GOT3 (cell line): ENCODE results near the gene SNX24.
"Not testable (repeated sequence)": the region's sequence is repeated elsewhere in the genome, so short reads cannot be mapped to it uniquely, and the experiment has no call there.

ENCODE experiments used
- DNase-seq: peaks from one replicate; lab custom pipeline; 2025; ENCODE audit warnings: mixed read lengths; lab: John Stamatoyannopoulos, UW

SNX24 gene, protein sequence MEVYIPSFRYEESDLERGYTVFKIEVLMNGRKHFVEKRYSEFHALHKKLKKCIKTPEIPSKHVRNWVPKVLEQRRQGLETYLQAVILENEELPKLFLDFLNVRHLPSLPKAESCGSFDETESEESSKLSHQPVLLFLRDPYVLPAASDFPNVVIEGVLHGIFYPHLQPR

DNA sequence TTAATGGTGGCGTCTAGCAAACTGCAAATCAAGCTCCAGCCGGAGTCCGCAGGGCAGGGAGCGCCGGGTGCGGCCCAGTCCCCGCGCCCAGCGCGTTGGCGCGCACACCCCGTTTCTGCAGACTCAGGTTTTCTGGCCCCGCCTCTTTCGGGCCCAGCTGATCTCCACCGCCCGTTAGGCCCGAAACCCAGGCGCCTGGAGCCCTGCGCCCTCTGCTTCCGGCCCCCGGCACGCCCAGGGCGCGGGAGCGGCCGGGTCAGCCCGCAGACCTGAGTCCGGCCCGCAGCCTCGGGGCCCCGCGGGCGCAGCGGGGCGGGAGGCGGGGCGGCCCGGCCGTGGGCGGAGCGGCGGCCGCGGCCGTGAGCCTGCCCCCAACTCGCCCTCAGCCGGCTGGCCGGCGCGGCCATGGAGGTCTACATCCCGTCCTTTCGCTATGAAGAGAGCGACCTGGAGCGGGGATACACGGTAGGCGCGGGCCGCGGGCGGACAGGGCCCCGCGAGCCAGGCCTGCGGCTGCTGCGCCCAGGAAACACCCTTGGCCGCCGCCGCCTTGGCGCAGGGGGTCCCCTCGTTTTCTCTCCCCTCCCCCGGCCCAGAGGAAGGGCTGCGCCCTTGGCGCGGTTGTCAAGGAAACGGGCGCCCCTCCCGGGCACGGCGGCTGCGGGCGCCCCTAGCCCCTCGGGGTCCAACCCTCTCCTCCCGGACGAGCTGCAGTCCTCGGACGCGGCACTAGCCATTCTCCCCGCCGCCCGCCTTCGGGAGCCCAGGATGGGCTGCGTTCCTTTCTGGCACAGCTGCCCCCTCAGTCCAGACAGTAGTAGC is at the start of gene SNX24:
SNX24 (plus strand) TSS at position 385 of the 822 bp plus-strand sequence; CDS start at position 406, 21 bp downstream.
- peak; percentile 68 for DNase-seq

DNA sequence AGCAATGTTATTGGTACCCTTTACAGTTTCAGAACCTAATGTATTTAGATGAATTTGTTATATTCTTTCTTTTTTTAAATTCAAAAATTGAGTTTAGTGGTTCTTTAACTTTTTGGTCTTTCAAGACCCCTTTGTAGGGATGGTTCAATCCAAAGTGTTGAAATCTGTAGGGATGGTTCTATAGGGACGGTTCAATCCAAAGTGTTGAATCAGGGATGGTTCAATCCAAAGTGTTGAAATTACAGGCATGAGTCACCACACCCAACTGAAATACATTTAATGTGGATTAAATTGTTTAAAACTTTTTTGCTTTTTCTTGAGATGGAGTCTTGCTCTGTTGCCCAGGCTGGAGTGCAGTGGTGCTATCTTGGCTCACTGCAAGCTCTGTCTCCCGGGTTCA is 39.9 kb upstream of the SNX24 start:
- DNase-seq, result no peak

DNA sequence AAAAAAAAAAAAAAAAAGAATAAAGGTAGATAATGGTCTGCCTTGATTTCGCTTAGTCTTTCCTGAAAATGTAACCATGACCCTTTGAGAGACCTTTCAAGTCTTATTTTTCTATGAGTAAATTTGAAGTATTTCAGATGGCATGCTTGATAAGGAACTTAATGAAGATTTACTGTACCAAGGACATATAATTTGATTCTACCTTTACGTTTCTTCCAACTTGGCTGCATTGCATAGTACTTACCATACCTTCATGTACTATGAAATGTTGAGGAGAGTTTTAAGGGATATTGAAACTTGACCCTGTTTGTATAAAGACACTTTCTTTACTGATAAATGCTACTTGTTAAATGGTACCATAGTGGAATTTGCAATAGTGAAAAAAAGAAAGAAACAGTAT is 35.0 kb upstream of the SNX24 start:
- no peak for DNase-seq

DNA sequence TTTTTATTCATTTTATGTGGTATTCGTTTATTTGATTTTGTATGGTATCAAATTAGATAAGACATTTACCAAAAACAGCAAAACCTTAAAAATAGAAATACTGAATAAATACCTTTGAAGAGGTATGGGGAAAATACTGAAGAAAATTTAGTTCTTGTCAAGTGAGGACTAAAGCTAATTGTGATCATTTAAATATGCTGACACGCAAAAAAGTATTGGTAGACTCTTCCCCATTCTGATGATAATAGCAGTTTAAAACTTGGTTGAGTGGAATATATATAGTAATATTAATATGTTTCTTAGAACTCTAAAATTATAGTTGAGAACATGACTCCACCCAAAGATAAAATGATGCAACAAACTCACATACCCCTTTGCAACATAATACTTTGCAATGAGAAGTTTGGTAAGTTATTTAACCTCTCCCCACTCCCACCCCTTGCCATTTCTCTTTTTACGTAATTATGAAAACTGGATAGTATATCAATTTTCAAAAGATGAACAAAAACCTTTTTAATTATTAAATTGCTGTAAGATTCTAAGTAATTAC is 30.1 kb upstream of the SNX24 start:
- DNase-seq, result no peak

DNA sequence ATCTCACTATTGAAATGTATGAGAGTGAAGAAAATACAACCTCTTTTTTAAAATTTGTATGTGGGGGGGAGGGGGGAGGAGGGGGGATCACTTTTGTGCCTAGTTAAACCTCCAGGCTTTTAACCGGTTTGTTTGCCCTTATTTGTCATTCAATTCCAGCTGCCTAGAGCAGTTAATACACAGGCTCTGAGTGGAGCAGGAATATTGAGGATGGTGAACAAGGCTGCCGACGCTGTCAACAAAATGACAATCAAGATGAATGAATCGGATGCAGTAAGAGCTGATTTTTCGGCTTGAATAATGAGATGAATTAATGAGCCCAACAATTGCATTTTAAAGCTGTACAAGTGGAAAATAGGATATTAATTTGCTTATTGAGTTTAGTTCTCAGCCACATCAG is 28.7 kb upstream of the SNX24 start:
- DNase-seq, result no peak

DNA sequence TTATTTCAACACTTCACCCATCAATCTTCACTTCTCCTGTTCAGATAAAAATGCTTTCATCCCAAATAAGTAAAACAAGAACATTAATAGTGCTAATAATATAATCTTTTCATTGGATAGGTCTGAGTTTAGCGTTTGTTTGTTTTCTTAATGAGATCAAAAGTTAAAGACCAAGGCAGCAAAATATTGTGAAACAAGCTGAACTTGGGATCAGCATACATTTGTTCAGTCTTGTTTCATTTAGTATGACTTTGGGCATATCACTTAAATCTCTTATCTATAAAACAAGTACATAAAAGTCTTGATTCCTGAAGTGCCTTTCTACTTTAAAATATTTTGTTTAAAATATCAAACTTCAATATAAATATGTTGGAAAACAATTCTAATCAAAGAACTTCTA is 13.4 kb upstream of the SNX24 start:
- no peak for DNase-seq

DNA sequence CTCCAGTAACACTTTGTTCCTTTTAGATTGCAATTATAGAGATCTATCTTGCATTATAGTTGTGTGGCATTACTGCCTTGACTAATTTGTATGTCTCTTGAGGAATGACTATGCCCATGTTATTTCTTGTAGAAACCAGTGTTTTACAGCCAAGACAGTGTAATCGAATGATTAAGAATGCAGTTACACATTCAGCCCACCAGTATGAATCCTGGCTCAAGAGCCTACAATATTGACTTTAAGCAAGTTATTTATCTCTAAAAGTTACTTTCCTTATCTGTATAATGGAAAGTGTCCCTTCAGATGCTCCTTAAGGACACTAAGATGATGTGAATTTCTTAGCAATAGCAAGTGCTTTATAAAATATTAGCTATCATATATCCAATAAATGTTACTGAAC is 9.7 kb upstream of the SNX24 start:
- DNase-seq, result no peak

DNA sequence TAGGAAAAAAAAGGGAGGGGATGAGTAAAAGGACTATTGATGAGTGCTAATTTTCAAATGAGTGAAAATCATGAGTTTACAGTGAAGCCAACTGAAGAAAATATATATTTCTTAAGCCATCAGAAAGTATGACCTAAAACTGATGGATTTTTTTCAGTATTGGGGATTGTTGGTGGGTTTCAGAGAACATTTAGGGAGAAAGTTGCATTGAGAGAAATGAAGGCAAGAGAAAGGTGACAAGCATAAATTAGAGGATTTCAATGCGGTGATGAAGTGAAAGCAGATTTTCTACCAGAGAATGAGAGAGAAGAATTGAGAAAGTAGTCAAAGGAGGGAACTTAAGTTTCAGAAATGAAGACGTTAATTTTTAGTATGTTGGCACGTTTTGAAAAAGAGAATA is 8.5 kb upstream of the SNX24 start:
- no peak for DNase-seq

DNA sequence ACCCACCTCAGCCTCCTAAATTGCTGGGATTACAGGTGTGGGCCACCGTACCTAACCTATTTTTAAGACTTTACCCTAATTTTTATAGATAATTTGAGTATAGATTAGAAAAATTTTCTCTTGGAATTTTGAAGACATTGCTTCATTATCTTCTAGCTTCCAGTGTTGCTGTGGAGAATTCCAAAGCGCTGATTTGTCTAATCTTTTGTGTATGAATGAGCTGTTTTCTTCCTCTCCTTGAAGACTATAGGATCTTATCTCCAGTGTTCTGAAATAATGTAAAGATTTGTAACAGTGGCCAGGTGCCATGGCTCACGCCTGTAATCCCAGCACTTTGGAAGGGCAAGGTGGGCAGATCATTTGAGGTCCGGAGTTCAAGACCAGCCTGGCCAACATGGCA is 5.7 kb upstream of the SNX24 start:
- no peak for DNase-seq

DNA sequence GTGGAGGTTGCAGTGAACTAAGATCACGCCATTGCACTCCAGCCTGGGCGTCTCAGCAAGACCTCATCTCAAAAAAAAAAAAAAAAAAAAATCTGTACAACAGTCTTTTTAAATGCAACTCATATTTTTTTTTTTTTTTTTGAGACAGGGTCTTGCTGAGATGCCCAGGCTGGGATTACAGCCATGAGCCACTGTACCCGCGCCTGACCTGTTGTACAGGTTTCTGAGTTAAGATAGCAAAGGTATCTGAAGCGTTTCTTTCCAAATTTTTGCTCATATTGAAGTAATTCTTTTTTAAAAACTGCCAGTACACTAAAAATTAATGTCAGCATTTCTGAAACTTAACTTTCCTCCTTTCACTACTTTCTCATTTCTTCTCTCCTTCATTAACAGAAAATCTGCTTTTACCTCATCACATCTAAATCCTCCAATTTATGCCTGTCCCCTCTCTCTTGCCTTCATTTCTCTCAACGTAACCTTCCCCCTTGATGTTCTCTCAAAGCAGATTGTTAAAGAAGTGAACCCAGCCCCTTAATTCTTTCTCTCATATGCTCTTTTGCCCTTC is 3.3 kb upstream of the SNX24 start:
- no peak for DNase-seq

DNA sequence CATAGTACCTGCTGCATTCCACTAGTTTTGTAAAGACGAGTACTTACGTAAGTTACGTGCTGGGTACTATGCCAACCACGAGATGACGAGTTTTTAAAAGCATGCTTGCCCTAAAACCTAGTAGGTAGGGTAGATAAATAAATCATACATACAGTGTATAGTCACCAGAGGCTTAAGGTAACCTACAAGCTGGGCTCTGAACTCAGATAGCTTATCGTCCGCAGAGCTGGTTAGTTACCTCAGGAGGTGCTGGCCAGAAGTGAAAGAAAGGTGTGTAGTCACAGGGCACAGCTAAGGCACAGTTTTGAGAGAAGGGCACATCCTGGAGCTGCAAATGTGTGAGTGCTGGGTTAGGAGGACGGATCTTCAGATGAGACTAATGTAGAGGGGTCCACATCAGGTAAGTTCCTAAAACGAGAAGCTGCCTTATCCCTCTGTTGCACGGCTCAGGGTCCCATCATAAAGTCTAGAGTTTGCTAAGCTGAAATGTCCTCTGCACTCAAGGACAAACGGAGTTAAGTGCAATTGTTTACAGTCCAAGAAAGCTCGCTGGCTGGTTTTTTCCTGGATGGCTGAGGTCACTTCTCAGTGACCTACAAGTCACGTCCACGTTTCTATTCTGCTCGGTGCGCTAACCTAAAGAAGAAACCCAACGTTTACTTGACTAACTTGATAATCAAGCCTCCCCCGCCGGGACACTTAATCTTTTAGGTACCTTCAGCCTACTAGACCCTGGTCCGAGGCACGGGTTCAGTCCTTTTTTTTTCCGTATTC is 1.1 kb upstream of the SNX24 start:
- no peak for DNase-seq

DNA sequence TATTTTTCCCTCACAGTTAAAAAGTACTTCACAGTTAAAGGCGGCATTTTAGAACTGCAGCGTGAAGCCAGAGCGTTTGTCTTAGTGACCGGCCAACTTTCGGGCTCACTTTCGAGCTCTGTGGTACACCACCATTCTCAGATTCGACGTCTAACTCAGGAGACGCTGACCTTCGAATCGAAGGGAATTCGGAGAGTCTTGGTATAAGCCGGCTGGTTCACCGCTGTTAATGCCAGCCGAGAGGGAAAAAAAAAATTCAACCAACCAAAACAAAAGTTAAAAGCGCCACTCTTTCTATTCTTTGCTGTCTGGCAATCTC is 544 bp upstream of the SNX24 start:
- DNase-seq, result no peak

DNA sequence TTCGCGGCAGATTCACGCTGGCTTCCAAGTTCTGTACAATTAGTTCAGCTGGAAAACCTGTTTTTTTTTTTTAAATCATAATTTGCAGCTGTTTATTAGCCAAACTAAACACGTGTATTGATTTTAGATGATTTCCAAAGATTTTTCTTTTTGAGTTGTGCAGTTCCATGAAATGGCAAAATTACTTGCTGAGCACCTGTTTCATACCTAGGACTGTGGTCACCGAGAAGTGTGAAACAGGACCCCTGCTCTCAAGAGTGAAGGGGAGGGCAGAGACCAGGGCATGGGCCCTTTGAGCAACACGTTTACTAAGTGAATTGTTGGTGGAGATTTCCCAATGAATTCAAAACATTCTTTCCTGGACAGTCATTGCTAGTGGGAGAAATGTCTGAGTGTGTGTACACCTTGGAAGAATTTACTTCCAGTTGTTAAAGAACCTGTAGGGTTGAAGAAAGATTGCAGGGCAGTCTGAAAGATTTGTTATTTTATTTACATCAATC is 688 bp downstream of the SNX24 start:
- no peak for DNase-seq

DNA sequence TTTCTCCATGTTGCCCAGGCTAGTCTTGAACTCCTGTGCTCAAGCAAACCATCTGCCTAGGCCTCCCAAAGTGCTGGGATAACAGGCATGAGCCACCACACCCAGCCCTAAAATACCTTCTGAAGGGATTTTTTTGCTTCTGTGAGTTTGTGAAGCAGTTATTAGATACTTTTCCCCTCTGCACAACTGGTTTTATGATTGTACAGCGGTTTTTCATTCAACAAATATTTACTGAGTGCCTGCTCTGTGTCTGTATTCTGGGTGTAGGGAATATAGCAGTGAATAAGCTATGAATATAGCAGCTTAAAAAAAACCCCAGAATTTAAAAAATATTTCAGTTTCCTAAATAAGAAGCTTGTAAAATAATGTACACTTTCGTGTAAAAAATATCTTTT is 2.3 kb downstream of the SNX24 start:
- no peak for DNase-seq

DNA sequence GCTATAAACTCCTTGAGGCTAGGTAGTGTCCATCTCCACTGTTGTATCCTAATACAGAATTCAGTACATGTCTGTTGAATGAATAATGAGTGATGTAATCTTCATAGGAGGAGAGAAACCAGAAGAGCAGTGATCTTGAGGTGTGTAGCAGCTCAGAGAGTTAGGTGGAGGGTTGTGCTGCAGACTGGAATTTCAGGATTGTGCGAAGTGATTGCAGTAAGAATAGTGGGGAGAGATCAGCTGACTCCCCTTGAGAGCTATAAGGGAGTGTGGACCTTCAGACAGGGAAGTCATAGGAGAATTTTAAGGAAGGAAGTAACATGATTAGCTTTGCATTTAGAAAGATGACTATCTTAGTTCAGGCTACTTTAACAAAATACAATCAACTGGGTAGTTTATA is 4.4 kb downstream of the SNX24 start:
- DNase-seq, result no peak

DNA sequence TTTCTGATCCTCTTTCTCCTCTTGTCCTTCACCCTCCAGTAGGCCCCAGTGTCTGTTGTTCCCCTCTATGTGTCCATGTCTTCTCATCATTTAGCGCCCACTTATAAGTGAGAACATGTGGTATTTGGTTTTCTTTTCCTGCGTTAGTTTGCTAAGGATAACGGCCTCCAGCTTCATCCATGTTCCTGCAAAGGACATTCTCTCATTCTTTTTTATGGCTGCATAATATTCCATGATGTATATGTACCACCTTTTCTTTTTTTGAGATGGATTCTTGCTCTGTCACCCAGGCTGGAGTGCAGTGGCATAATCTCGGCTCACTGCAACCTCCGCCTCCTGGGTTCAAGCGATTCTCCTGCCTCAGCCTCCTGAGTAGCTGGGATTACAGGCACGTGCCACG is 12.1 kb downstream of the SNX24 start:
- DNase-seq, result not testable (repeated sequence)

DNA sequence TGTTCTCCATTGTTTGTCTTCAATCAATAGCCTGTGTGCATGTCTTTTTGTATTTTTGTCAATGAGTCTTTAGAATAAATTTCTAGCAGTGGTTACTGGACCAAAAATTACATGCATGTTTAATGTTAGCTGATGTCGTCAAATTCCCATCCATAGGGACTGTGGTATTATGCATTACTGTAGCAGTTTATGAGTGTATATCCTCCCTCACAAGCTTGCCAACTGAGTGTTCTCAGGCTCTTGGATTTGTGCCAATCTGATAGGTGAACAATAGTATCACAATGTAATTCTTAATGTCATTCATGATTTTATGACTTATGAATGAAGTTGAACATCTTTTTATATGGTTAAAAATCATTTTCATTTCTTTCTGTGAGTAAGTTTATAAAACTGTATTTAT is 13.0 kb downstream of the SNX24 start:
- DNase-seq, result no peak

DNA sequence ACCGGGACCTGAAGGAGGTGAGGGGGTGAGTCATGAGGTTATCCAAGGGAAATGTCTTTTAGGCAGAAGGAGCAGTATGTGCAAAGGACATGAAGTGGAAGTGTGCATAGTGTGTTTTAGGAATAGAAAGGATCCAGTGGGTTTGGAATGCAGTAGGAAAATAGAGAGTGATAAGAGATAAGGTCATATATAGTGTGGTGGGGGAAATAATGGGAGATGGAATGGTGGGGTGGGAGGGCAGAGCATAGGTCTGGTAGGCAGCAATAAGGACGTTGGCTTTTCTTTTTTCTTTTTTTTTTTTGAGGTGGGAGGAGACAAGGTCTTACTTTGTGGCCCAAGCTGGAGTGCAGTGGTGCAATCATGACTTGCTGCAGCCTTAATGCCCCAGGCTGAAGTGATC is 17.8 kb downstream of the SNX24 start:
- DNase-seq, result no peak

DNA sequence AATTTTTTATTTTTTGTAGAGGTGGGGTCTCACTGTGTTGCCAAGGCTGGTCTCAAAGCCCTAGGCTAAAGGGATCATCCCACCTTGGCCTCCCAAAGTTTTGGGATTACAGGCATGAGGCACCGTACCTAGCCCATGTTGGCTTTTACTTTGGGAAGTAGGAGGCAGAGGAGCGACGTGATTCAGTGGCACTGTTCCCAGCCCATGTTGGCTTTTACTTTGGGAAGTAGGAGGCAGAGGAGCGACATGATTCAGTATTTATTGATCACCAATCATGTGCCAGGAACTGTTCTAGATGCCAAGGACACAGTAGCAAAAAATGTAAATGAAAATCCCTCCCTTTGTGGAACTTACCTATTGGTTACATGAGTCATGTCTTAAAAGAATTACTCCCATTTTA is 18.3 kb downstream of the SNX24 start:
- no peak for DNase-seq

DNA sequence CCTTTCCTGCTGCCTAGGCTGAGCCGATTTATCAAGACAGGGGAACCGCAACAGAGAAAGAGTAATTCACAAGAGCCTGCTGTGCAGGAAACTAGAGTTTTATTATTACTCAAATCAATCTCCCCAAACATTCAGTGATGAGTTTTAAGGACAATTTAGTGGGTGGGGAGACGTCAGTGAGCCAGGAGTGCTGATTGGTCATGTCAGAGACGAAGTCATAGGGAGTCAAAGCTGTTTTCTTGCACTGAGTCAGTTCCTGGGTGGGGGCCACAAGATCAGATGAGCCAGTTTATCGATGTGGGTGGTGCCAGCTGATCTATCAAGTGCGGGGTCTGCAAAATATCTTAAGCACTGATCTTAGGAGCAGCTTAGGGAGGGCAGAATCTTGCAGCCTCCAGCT is 19.0 kb downstream of the SNX24 start:
- no peak for DNase-seq

DNA sequence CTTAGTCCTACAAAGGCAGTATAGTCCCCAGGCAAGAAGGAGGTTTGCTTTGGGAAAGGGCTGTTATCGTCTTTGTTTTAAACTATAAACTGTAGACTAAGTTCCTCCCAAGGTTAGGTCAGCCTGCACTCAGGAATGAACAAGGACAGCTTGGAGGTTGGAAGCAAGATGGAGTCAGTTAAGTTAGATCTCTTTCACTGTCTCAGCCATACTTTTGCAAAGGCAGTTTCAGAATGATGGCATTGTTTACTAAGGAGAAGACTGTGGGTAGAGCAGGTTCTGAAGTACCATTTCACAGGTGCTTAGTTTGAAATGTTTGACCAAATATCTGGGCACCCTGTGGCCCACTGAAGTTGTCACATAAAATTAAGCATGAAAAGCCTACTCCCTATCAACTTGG is 19.4 kb downstream of the SNX24 start:
- no peak for DNase-seq

DNA sequence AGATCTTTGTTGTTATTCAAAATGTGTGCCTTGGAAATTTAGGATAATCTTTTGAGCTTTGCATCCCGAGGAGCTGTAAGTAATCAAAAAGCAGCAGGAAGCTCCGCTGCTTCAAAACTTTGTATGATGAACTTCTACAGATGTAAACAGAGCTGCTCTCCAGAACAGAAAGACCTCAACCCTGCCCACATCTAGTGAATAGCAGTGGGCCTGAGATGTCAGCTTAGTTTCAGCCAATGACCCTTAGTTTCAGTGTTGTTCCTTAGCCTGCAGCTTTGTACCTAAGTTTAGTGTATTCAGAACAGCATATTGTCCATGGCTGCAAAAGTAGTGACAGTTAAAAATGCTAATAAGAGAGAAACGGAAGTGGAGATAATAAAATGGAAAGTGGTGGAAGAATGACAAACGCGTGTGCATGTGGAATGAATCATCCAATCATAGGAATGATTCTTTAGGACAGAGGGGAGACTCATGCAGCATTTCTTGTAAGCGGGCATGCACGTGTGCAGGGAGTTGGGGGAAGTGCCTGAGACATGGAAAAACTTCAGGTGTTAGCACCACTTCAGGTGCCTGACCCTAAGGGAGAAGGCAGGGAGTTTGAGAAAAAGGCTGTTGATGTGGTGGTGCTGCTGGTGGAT is 24.9 kb downstream of the SNX24 start:
- DNase-seq, result no peak
